Measurements from ENCODE around the gene PUS3. TPM values are rescaled to one million over a fixed set of nuclear protein-coding genes. Genes with fewer than 3 reads are reported as not detected.

The PUS3 gene
- total RNA-seq, 1 donor from 2014 or later = 31.3 TPM

- Histone ChIP-seq H3K27ac (no peak overlapping the region), H3K36me3 (no peaks in the 10 kb centered on the region), H3K4me1 (no peaks in the 10 kb centered on the region), H3K4me3 (no peak overlapping the region), H3K9me3 (no peaks in the 10 kb centered on the region), H3K27me3 (no peaks in the 10 kb centered on the region)
- DNase-seq (ENCODE audit: low spot score in 2 of 2) = no peak
- intact Hi-C loops (cut with DNase I) = no loop called here
- TF ChIP-seq CTCF (IDR thresholded peaks at IDR 0.05) = no peak
Observed at GRCh38 chr11:125932301-125932700, 29.3 kb upstream of the PUS3 start.

- H3K4me3 ChIP-seq = no peak overlapping the region
- no peaks in the 10 kb centered on the region for H3K27me3 ChIP-seq
- no peak for DNase-seq (ENCODE audit: low spot score in 2 of 2)
- intact Hi-C loops (cut with DNase I) = no loop called here
- no peaks in the 10 kb centered on the region for H3K9me3 ChIP-seq
- H3K4me1 ChIP-seq = no peaks in the 10 kb centered on the region
- no peak overlapping the region for H3K27ac ChIP-seq
- no peak for TF ChIP-seq CTCF (IDR thresholded peaks at IDR 0.05)
- no peaks in the 10 kb centered on the region for H3K36me3 ChIP-seq
Observed at GRCh38 chr11:125931668-125932067, 28.7 kb upstream of the PUS3 start.

GRCh38 chr11:125931116-125931515 lies 28.1 kb upstream of the PUS3 start:
- intact Hi-C loops (cut with DNase I) = no loop called here
- Histone ChIP-seq H3K27ac (no peak overlapping the region), H3K4me3 (no peak overlapping the region), H3K9me3 (no peaks in the 10 kb centered on the region), H3K27me3 (no peaks in the 10 kb centered on the region), H3K36me3 (no peaks in the 10 kb centered on the region), H3K4me1 (no peaks in the 10 kb centered on the region)
- DNase-seq (ENCODE audit: low spot score in 2 of 2) = no peak
- TF ChIP-seq CTCF (IDR thresholded peaks at IDR 0.05) = no peak

GRCh38 chr11:125930076-125930450 lies 27.1 kb upstream of the PUS3 start:
- intact Hi-C loops (cut with DNase I) = no loop called here

GRCh38 chr11:125929445-125930075 lies 26.6 kb upstream of the PUS3 start:
- no peaks in the 10 kb centered on the region for H3K36me3 ChIP-seq
- H3K27ac ChIP-seq = no peak overlapping the region
- no peak for DNase-seq (ENCODE audit: low spot score in 2 of 2)
- no peaks in the 10 kb centered on the region for H3K9me3 ChIP-seq
- H3K27me3 ChIP-seq = no peaks in the 10 kb centered on the region
- no peaks in the 10 kb centered on the region for H3K4me1 ChIP-seq
- no peak overlapping the region for H3K4me3 ChIP-seq
- no peak for TF ChIP-seq CTCF (IDR thresholded peaks at IDR 0.05)
- intact Hi-C loops (cut with DNase I) = no loop called here

More at GRCh38 chr11:125930076-125930450, 27.1 kb upstream of the PUS3 start:
- Histone ChIP-seq H3K36me3 (no peaks in the 10 kb centered on the region), H3K9me3 (no peaks in the 10 kb centered on the region), H3K4me3 (no peak overlapping the region), H3K27ac (no peak overlapping the region), H3K27me3 (no peaks in the 10 kb centered on the region), H3K4me1 (no peaks in the 10 kb centered on the region)
- no peak for TF ChIP-seq CTCF (IDR thresholded peaks at IDR 0.05)
- DNase-seq (ENCODE audit: low spot score in 2 of 2) = no peak

- Histone ChIP-seq H3K27ac (no peak overlapping the region), H3K27me3 (no peaks in the 10 kb centered on the region), H3K9me3 (no peaks in the 10 kb centered on the region), H3K4me1 (no peaks in the 10 kb centered on the region), H3K4me3 (no peak overlapping the region), H3K36me3 (no peaks in the 10 kb centered on the region)
- intact Hi-C loops (cut with DNase I) = no loop called here
- no peak for DNase-seq (ENCODE audit: low spot score in 2 of 2)
- TF ChIP-seq CTCF (IDR thresholded peaks at IDR 0.05) = no peak
Observed at GRCh38 chr11:125926682-125927081, 23.7 kb upstream of the PUS3 start.
